ENCODE data around the gene MFAP2. TPM values are rescaled to one million over a fixed set of nuclear protein-coding genes. Genes with fewer than 3 reads are reported as not detected.

MFAP2 gene
- total and polyA plus RNA-seq, 2 of the 8 experiments (the other 6 are each of a cell fraction or from before 2014, with no cell fraction given): 172 to 326 TPM

DNA sequence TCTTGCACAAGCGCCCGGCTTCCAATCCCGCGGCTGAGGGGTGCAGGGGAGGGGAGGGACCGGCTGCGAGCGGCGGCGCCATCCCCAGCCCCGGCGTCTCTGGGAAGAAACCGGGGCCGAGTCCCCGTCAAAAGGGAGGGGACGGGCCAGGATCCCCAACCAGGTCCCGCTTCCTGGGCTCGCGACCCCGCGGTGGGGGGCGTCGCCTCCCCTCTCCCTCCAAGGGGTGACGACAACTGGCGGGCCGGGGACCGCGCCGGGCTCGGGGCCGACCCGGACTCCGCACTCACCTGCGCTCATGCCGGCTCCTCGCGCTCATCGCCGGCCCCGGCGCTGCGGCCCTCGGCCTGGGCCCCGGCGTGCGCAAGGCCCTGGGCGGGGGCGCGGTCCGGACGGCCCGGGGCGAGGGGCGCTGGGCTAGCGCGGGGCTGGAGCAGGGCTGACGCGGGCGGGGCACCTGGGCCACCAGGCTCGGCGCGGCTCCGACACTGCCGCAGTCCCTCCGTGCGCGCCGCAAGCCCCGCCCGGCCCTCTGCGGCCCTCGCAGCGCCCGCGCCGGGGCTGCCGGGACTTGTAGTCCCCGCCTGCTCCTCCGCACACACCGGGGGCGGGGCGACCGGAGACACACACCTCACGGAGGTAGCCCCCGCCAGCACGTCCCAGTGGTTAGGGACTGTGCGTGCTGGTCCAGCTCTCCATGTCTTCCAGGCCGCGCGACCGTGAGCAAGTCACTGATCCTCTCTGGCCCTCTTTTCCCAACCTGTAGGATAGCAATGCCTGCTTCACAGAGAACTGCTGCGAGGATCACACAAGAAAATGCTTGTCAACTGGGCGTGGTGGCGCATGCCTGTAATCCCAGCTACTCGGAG is 31.3 kb upstream of the MFAP2 start, which contains the start of gene ATP13A2 (continued):
- no peak for TF ChIP-seq CHD7 (IDR thresholded peaks at IDR 0.05; ENCODE audit: insufficient replicate concordance, low read length)
- peak; percentile 31; the same call in 1 of the 2 replicates for TF ChIP-seq POLR2AphosphoS5 (IDR thresholded peaks at IDR 0.05; ENCODE audit: low read depth, low read length)
- no peak for TF ChIP-seq SUZ12 (IDR thresholded peaks at IDR 0.05; ENCODE audit: low read length)
- TF ChIP-seq CHD1 (IDR thresholded peaks at IDR 0.05; ENCODE audit: low read depth, low read length): no peak
- no peak for TF ChIP-seq CEBPB (IDR thresholded peaks at IDR 0.05; ENCODE audit: low read depth, low read length)
- TF ChIP-seq SRF (IDR thresholded peaks at IDR 0.05; ENCODE audit: low read depth, low read length): no peak
- TF ChIP-seq BCL11A (IDR thresholded peaks at IDR 0.05; ENCODE audit: low read depth in 2 of 2, low read length in 2 of 2): no peak
- TF ChIP-seq TAF7 (optimal IDR thresholded peaks at IDR 0.05; ENCODE audit: borderline replicate concordance, low read depth, low read length): no peak
- no peak for TF ChIP-seq RAD21 (IDR thresholded peaks at IDR 0.05 in 1 of 2, conservative IDR thresholded peaks at IDR 0.05 in 1 of 2; ENCODE audit: low read depth in 2 of 2, low read length in 2 of 2)
